Measurements from ENCODE around the gene SLC44A4.

The SLC44A4 gene

DNA sequence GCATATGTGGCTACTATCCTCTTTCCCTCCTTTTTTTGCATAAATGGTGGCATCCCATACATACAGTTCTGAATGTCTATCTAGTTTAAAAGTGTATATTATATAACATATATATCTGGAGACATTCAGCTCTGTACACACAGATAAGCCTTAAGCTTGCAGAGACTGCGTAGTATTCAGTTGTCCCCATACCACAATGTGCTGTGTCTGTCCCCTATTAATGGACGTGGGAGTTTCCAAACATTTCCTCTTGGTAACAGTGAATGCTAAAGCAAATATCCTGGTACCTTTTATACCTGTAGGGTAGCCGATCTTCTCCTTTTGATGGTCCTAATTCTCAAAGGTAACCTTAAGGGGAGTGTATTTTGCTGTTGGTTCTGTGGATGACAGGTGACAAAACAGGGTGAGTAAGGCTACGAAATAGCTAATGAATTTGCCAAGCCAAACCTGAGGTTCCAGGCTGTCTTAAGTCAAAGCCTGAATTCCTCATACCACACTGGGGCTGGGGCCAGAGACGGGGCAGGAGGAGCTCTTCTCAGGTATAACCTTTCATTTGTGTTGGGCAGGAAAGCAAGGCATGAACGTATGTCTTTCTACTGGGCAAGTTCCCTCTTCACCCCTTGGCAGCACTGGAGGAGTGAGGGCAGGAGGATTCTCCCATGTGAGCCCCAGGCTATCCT, 41.0 kb upstream of the SLC44A4 start:
- no peak overlapping the region for H3K4me2 ChIP-seq (ENCODE audit: low read length)
- H3K9me3 ChIP-seq (ENCODE audit: control insufficient read depth, insufficient read depth, low read length) = no peaks in the 10 kb centered on the region
- no peaks in the 10 kb centered on the region for H3K36me3 ChIP-seq (ENCODE audit: control insufficient read depth, low read length)
- H3F3A ChIP-seq (ENCODE audit: control insufficient read depth, insufficient read depth) = no peaks in the 10 kb centered on the region
- H3K4me3 ChIP-seq (ENCODE audit: low read length) = no peak overlapping the region
- no peaks in the 10 kb centered on the region for H4K20me1 ChIP-seq (ENCODE audit: control insufficient read depth, insufficient read depth, low read depth, low read length)
- H3K79me2 ChIP-seq (ENCODE audit: control insufficient read depth, low read length) = no peaks in the 10 kb centered on the region
- H3K9me2 ChIP-seq (replicated peaks; ENCODE audit: control insufficient read depth, low read length) = no peaks in the 10 kb centered on the region
- peaks cover 5% of the 10 kb centered on the region for H3K4me1 ChIP-seq (ENCODE audit: control insufficient read depth, low read length)
- H3K27me3 ChIP-seq (ENCODE audit: control insufficient read depth, low read length) = no peaks in the 10 kb centered on the region; the same call in 1 of the 2 replicates
- no peak overlapping the region for H3K27ac ChIP-seq (ENCODE audit: low read depth, low read length)
- TF ChIP-seq, protein P1, sequence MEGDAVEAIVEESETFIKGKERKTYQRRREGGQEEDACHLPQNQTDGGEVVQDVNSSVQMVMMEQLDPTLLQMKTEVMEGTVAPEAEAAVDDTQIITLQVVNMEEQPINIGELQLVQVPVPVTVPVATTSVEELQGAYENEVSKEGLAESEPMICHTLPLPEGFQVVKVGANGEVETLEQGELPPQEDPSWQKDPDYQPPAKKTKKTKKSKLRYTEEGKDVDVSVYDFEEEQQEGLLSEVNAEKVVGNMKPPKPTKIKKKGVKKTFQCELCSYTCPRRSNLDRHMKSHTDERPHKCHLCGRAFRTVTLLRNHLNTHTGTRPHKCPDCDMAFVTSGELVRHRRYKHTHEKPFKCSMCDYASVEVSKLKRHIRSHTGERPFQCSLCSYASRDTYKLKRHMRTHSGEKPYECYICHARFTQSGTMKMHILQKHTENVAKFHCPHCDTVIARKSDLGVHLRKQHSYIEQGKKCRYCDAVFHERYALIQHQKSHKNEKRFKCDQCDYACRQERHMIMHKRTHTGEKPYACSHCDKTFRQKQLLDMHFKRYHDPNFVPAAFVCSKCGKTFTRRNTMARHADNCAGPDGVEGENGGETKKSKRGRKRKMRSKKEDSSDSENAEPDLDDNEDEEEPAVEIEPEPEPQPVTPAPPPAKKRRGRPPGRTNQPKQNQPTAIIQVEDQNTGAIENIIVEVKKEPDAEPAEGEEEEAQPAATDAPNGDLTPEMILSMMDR (IDR thresholded peaks at IDR 0.05; ENCODE audit: low read depth, low read length, poor library complexity, severe bottlenecking) = no peak
- no peak for TF ChIP-seq EZH2phosphoT487 (IDR thresholded peaks at IDR 0.05; ENCODE audit: borderline replicate concordance, low read length)

DNA sequence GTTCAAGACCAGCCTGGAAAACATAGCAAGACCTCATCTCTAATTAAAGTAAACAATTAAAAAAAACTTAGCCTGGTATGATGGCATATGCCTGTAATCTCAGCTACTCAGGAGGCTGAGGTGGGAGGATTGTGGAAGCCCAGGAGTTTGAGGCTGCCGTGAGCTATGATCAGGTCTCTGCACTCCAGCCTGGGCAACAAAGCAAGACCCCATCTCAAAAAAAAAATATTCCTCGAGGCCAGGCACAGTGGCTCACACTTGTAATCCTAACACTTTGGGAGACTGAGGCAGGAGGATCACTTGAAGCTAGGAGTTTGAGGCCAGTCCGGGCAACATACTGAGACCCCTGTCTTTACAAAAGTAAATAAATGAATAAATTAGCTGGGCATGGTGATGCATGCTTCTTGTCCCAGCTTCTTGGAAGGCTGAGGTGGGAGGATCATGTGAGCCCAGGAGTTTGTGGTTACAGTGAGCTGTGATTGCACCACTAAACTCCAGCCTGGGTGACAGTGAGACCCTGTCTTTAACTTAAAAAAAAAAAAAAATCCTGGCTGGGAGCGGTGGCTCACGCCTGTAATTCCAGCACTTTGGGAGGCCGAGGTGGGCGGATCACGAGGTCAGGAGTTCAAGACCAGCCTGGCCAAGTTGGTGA, 39.4 kb upstream of the SLC44A4 start:
- Histone ChIP-seq H3K9me3 (ENCODE audit: control insufficient read depth, insufficient read depth, low read length) (no peaks in the 10 kb centered on the region), H4K20me1 (ENCODE audit: control insufficient read depth, insufficient read depth, low read depth, low read length) (no peaks in the 10 kb centered on the region), H3K4me2 (ENCODE audit: low read length) (no peak overlapping the region)

DNA sequence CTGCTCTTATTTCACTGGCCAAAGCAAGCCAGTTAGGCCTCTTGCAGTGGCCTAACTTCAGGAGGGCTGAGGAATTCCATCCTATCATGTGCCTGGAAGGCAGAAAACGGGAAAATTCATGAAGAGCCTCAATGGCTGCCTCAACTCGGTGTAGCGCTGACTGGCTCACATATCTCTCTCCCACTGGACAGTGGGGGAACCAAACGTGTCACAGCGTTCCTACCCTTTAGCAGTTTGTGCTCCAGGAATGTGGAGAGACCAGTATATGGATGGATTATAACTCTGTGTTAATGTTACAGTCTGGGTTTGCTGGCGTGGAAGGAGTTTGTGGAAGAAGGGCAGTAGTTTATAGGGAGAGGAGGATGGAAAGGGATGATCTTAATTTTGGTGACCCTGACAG, 37.0 kb upstream of the SLC44A4 start:
- no peaks in the 10 kb centered on the region for H3F3A ChIP-seq (ENCODE audit: control insufficient read depth, insufficient read depth)
- no peaks in the 10 kb centered on the region for H4K20me1 ChIP-seq (ENCODE audit: control insufficient read depth, insufficient read depth, low read depth, low read length)
- no peak overlapping the region for H3K27ac ChIP-seq (ENCODE audit: low read depth, low read length)
- no peak for TF ChIP-seq EZH2phosphoT487 (IDR thresholded peaks at IDR 0.05; ENCODE audit: borderline replicate concordance, low read length)
- TF ChIP-seq, protein P1 (IDR thresholded peaks at IDR 0.05; ENCODE audit: low read depth, low read length, poor library complexity, severe bottlenecking) = no peak
- H3K27me3 ChIP-seq (ENCODE audit: control insufficient read depth, low read length) = no peaks in the 10 kb centered on the region; the same call in 1 of the 2 replicates
- H3K9me3 ChIP-seq (ENCODE audit: control insufficient read depth, insufficient read depth, low read length) = no peaks in the 10 kb centered on the region
- H3K4me3 ChIP-seq (ENCODE audit: low read length) = no peak overlapping the region
- H3K9me2 ChIP-seq (replicated peaks; ENCODE audit: control insufficient read depth, low read length) = no peaks in the 10 kb centered on the region
- no peak overlapping the region for H3K4me2 ChIP-seq (ENCODE audit: low read length)
- H3K4me1 ChIP-seq (ENCODE audit: control insufficient read depth, low read length) = peaks cover 7% of the 10 kb centered on the region
- no peaks in the 10 kb centered on the region for H3K36me3 ChIP-seq (ENCODE audit: control insufficient read depth, low read length)
- H3K79me2 ChIP-seq (ENCODE audit: control insufficient read depth, low read length) = no peaks in the 10 kb centered on the region

More for the DNA sequence above, 39.4 kb upstream of the SLC44A4 start:
- no peak overlapping the region for H3K4me3 ChIP-seq (ENCODE audit: low read length)
- no peaks in the 10 kb centered on the region for H3K36me3 ChIP-seq (ENCODE audit: control insufficient read depth, low read length)
- H3K4me1 ChIP-seq (ENCODE audit: control insufficient read depth, low read length) = peaks cover 7% of the 10 kb centered on the region
- no peak for TF ChIP-seq EZH2phosphoT487 (IDR thresholded peaks at IDR 0.05; ENCODE audit: borderline replicate concordance, low read length)
- TF ChIP-seq, protein P1 (IDR thresholded peaks at IDR 0.05; ENCODE audit: low read depth, low read length, poor library complexity, severe bottlenecking) = no peak
- no peaks in the 10 kb centered on the region for H3K79me2 ChIP-seq (ENCODE audit: control insufficient read depth, low read length)
- H3F3A ChIP-seq (ENCODE audit: control insufficient read depth, insufficient read depth) = no peaks in the 10 kb centered on the region
- H3K9me2 ChIP-seq (replicated peaks; ENCODE audit: control insufficient read depth, low read length) = no peaks in the 10 kb centered on the region
- H3K27ac ChIP-seq (ENCODE audit: low read depth, low read length) = no peak overlapping the region
- H3K27me3 ChIP-seq (ENCODE audit: control insufficient read depth, low read length) = no peaks in the 10 kb centered on the region; the same call in 1 of the 2 replicates
